OCI-LY7 (cell line): Measurements from ENCODE around the gene CCDC92. TPM values are rescaled to one million over a fixed set of nuclear protein-coding genes. Genes with fewer than 3 reads are reported as not detected.

ENCODE experiments used
- BruUV-seq: library from RNA; stranded (reverse); fragments of 400-500 nt; replicated peaks from 2 replicates; lab custom pipeline; 2021; lab: Mats Ljungman, UMichigan
- CTCF ChIA-PET: fragments of 300-600 bp; sonication (Branson Sonifier 250); formaldehyde crosslinking; loops from one replicate; lab custom pipeline; 2022; ENCODE audit warnings: antibody characterized with exemption; ENCODE audit not compliant: unreplicated experiment; lab: Charles Lee
- POLR2A ChIA-PET: fragments of 300-600 bp; sonication (Branson Sonifier 250); formaldehyde crosslinking; loops from one replicate; lab custom pipeline; 2022; ENCODE audit warnings: antibody characterized with exemption; lab: Charles Lee
- DNase-seq: peaks from one replicate; pipeline ENCODE4 v3.0.0-alpha.2; 2015; ENCODE audit warnings: low spot score
- H2AFZ ChIP-seq: fragments of 200-600 bp; sonication (generic), shearing (Covaris generic); 2 replicates; pipeline ENCODE4 v1.6.1; 2014; ENCODE audit warnings: mild to moderate bottlenecking, antibody characterized with exemption, low read length, moderate library complexity
- H3K27ac ChIP-seq: fragments of 200-600 bp; sonication (generic); 2 replicates; pipeline ENCODE4 v1.5.1; 2014; ENCODE audit warnings: mixed run types, low read depth, mild to moderate bottlenecking, moderate library complexity, low read length, inconsistent platforms; ENCODE audit not compliant: poor library complexity, severe bottlenecking
- H3K36me3 ChIP-seq: fragments of 200-600 bp; sonication (generic); 2 replicates; pipeline ENCODE4 v1.6.1; 2014; ENCODE audit warnings: mild to moderate bottlenecking, antibody characterized with exemption, low read length, moderate library complexity, mixed read lengths; ENCODE audit not compliant: insufficient read depth
- H3K4me1 ChIP-seq: fragments of 200-600 bp; sonication (generic); 2 replicates; pipeline ENCODE4 v1.5.1; 2014; ENCODE audit warnings: mild to moderate bottlenecking, low read length; ENCODE audit not compliant: insufficient read depth, poor library complexity, severe bottlenecking
- H3K4me2 ChIP-seq: fragments of 200-600 bp; sonication (generic); 2 replicates; pipeline ENCODE4 v1.6.1; 2014; ENCODE audit warnings: mild to moderate bottlenecking, low read length
- H3K4me3 ChIP-seq: fragments of 200-600 bp; sonication (generic); 2 replicates; pipeline ENCODE4 v1.5.1; 2014; ENCODE audit warnings: mild to moderate bottlenecking, low read depth, low read length; ENCODE audit not compliant: poor library complexity, severe bottlenecking
- H3K79me2 ChIP-seq: fragments of 200-600 bp; sonication (generic); 2 replicates; pipeline ENCODE4 v1.6.1; 2016; ENCODE audit warnings: low read depth, mild to moderate bottlenecking, low read length, moderate library complexity, mixed read lengths; ENCODE audit not compliant: insufficient read depth
- H3K9me2 ChIP-seq: fragments of 200-600 bp; sonication (generic); 2 replicates; pipeline ENCODE4 v1.6.1; 2016; ENCODE audit warnings: mild to moderate bottlenecking, low read length, mixed read lengths; ENCODE audit not compliant: insufficient read depth
- H3K9me3 ChIP-seq: fragments of 200-600 bp; sonication (generic); 2 replicates; pipeline ENCODE4 v1.6.1; 2014; ENCODE audit warnings: mild to moderate bottlenecking, mixed run types, low read length, mixed read lengths
- H4K20me1 ChIP-seq: fragments of 200-600 bp; sonication (generic); 2 replicates; pipeline ENCODE4 v1.6.1; 2014; ENCODE audit warnings: mild to moderate bottlenecking, antibody characterized with exemption, low read length, moderate library complexity, mixed read lengths; ENCODE audit not compliant: insufficient read depth
- EZH2phosphoT487 ChIP-seq: fragments of 200-600 bp; sonication (generic); IDR thresholded peaks from 2 replicates; pipeline ENCODE4 v1.6.1; 2018; ENCODE audit warnings: low read depth, borderline replicate concordance, mild to moderate bottlenecking, mixed run types, antibody characterized with exemption, low read length, moderate library complexity, mixed read lengths
- intact Hi-C: fragments of 100-400 bp; cut with micrococcal nuclease; formaldehyde crosslinking; loops from one replicate; pipeline ENCODE4 v1.10.0; 2022; ENCODE audit not compliant: unreplicated experiment
- total RNA-seq, 2 experiments: library from RNA; depleted of rRNA in 1 of 2; stranded (reverse); fragments of >200 nt in 1 of 2; shearing (Covaris generic) in 1 of 2; gene quantifications; 2 replicates each; pipeline ENCODE4 v1.2.3, GENCODE V29; 2014 to 2022
- TF ChIP-seq, protein P1 (sequence below): fragments of 200-600 bp; sonication (generic); conservative IDR thresholded peaks from 2 replicates; pipeline ENCODE4 v1.5.1; 2014; ENCODE audit warnings: mild to moderate bottlenecking, antibody characterized with exemption, low read length, moderate library complexity, mixed read lengths

CCDC92 gene
- total RNA-seq, 2 experiments from 2014 or later = 3.1 to 12.3 TPM

DNA sequence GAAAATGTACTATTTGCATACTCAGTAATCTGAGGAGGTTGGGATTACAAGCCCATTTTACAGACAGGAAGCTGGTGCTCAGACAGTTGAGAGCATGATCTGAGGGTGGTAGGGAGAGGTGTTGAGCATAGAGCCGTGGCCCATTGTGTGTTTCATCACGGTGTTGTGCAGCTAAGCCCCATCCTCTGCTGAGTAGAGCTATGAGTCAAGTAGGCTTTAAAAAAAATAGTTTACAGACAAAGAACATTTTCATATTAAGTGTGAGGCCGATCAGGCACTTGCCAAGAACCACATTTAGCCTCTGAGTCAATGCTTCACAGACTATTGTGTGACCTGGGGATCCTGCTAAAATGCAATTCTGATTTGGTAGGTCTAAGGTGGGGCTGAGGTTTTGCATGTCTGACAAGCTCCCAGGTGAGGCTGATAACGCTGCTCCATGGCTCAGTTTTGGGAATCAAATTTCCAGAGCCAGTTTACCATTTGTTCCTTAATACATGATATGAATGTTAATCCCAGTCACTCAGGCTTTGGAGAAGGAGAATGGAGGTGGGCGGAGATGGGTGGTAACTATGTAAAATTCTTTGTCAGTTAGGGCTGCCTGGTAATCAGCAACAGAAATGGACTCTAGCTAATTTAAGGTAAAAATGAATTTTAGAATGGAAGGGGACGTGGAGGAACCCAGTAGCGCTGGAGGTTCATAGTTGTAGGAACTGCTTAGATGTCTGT is 22.6 kb upstream of the CCDC92 start:
- peak; percentile 16 for DNase-seq
- no peak overlapping the region for H2AFZ ChIP-seq
- H3K27ac ChIP-seq = no peak overlapping the region
- no peaks in the 10 kb centered on the region for H3K9me3 ChIP-seq
- POLR2A ChIA-PET = interaction anchor here (2.0 to 2.1 kb wide), 2 partner anchors 9 to 20 kb away, joined by 5 to 6 read pairs; no protein-coding TSS in a partner anchor
- peak overlapping the region; percentile 9; the same call in 1 of the 2 replicates for H3K4me2 ChIP-seq
- TF ChIP-seq EZH2phosphoT487 = no peak
- TF ChIP-seq, protein P1, sequence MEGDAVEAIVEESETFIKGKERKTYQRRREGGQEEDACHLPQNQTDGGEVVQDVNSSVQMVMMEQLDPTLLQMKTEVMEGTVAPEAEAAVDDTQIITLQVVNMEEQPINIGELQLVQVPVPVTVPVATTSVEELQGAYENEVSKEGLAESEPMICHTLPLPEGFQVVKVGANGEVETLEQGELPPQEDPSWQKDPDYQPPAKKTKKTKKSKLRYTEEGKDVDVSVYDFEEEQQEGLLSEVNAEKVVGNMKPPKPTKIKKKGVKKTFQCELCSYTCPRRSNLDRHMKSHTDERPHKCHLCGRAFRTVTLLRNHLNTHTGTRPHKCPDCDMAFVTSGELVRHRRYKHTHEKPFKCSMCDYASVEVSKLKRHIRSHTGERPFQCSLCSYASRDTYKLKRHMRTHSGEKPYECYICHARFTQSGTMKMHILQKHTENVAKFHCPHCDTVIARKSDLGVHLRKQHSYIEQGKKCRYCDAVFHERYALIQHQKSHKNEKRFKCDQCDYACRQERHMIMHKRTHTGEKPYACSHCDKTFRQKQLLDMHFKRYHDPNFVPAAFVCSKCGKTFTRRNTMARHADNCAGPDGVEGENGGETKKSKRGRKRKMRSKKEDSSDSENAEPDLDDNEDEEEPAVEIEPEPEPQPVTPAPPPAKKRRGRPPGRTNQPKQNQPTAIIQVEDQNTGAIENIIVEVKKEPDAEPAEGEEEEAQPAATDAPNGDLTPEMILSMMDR = no peak
- H3K36me3 ChIP-seq = peaks cover 80% of the 10 kb centered on the region
- no peaks in the 10 kb centered on the region for H3K79me2 ChIP-seq
- no peak overlapping the region for H3K4me3 ChIP-seq
- no peaks in the 10 kb centered on the region for H3K9me2 ChIP-seq
- H3K4me1 ChIP-seq = peaks cover 10% of the 10 kb centered on the region
- BruUV-seq = no TSS peak
- H4K20me1 ChIP-seq = no peaks in the 10 kb centered on the region; the same call in 1 of the 2 replicates
- CTCF ChIA-PET = interaction anchor here (0.5 kb wide), 1 partner anchor 919 kb away, joined by 3 read pairs; no protein-coding TSS in a partner anchor
- intact Hi-C loops = no loop called here

DNA sequence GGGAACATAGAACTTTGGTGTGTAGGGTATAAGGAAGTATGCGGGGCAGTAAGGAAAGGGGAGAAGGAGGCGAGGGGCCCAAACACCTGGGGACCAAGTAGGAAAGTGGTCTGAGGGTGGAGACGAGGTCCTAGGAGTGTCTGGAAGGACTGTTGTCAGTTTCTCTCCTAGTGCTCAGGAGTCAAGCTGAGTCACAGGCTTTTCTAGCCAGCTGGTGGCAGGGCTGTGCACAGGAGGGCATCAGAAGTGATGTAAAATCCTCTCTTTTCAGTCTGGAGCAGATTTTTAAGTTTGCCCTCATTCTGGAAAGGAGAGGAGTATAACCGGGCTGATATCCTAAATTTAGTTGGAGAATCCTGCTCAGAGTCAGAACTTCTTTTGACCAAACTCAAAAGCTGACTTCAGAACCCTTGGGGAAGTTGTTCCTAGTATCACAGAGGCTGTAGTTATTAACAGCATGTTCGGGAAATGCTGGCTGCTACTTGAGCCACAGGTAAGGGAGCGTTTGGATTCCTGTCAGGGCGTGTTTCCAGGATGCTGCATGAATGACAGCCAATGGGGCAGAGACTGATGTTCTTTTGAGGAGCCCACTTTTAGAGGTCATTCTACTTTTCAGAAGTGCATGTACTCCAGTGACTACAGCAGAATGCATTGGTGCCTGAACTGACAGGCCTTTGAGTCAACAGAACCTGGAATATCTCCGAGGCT is 19.6 kb upstream of the CCDC92 start:
- Histone ChIP-seq H3K27ac (no peak overlapping the region), H3K9me3 (no peaks in the 10 kb centered on the region), H3K4me3 (no peak overlapping the region), H3K9me2 (no peaks in the 10 kb centered on the region), H3K36me3 (peaks cover 81% of the 10 kb centered on the region), H2AFZ (no peak overlapping the region), H4K20me1 (no peaks in the 10 kb centered on the region; the same call in 1 of the 2 replicates), H3K79me2 (no peaks in the 10 kb centered on the region), H3K4me1 (peaks cover 10% of the 10 kb centered on the region), H3K4me2 (no peak overlapping the region)
- intact Hi-C loops = no loop called here
- DNase-seq = no peak
- ChIA-PET CTCF (no interaction called here), POLR2A (no interaction called here)
- TF ChIP-seq, protein P1 = no peak
- TF ChIP-seq EZH2phosphoT487 = no peak
- BruUV-seq = no TSS peak
